ENCODE results near the gene SMOC1. TPM values are rescaled to one million over a fixed set of nuclear protein-coding genes. Genes with fewer than 3 reads are reported as not detected.

The SMOC1 gene
- total RNA-seq, 2 donors from 2014 or later: 5.3 to 14.0 TPM

DNA sequence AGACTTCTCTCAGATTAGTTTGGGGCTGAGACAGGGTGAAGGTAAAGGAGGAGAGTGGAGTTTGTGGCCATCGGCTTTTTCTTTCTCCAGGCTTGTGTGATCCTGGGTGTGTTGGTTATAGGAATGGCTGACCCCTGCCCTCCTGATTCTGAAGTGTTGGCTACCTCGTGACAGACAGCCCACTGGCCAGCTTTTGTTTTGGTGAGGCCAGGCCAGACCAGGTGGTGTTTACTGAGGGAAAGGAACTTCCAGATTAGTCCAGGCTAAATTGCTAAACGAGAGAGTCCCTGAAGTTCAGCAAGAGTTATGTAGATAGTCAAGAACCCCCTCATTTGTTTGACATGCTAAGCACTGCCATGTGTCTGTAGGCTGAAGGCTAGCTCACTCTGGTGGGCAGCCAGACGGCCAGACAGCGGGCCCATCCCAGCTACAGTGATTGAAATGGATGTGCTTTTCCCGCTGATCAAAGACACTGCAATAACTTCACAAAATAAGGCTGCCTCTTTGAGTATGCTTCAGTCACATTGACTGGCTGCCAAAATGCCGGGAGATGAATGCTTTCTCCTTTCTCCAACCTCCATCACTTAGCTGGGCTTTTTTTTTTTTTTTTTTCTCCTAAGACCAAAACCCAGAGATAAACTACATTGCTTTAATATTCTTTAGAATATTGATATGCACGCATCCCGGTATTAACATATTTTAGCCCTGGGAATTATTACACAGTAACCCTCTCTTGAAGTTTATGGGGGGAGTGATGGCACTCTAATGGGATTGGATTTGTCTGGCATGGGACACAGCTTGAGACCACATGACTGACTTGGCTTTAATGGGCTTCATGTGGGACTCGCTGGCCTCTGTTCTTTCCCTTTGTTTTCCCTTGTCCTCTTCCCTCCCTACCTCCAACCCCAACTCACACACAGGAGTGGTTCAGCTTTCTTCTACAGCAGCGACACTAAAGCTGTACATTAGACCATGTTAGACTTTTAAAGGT, 76.9 kb downstream of the SMOC1 start:
- no peak overlapping the region for H3K27ac ChIP-seq
- no peak overlapping the region for H3K4me3 ChIP-seq
- TF ChIP-seq POLR2A (IDR thresholded peaks at IDR 0.05) (no peak), CTCF (IDR thresholded peaks at IDR 0.05) (no peak)
- no peak for ATAC-seq
- DNase-seq: no peak
- no peaks in the 10 kb centered on the region for H3K4me1 ChIP-seq
- no peaks in the 10 kb centered on the region for H3K9me3 ChIP-seq
- intact Hi-C loops (cut with DNase I): no loop called here
- no peaks in the 10 kb centered on the region for H3K27me3 ChIP-seq
- no peaks in the 10 kb centered on the region for H3K36me3 ChIP-seq (replicated peaks in 1 of 2; ENCODE audit: insufficient read depth in 1 of 2, low read depth in 2 of 2)
- WGBS, 2 donors: 78 to 89% methylated on average over 11 of the region's 11 CpGs

- no peaks in the 10 kb centered on the region for H3K36me3 ChIP-seq (replicated peaks in 1 of 2; ENCODE audit: insufficient read depth in 1 of 2, low read depth in 2 of 2)
- no peak for DNase-seq
- H3K9me3 ChIP-seq: no peaks in the 10 kb centered on the region
- no peak for TF ChIP-seq CTCF (IDR thresholded peaks at IDR 0.05)
- no peak for TF ChIP-seq POLR2A (IDR thresholded peaks at IDR 0.05)
- no peak overlapping the region for H3K4me3 ChIP-seq
- WGBS, 2 donors: 90% methylated on average over 3 of the region's 3 CpGs
- no peak overlapping the region for H3K27ac ChIP-seq
- no peaks in the 10 kb centered on the region for H3K4me1 ChIP-seq
- no peaks in the 10 kb centered on the region for H3K27me3 ChIP-seq
- intact Hi-C loops (cut with DNase I): no loop called here
- ATAC-seq: no peak
Measured at GRCh38 chr14:69956970-69957369, 77.8 kb downstream of the SMOC1 start.

DNA sequence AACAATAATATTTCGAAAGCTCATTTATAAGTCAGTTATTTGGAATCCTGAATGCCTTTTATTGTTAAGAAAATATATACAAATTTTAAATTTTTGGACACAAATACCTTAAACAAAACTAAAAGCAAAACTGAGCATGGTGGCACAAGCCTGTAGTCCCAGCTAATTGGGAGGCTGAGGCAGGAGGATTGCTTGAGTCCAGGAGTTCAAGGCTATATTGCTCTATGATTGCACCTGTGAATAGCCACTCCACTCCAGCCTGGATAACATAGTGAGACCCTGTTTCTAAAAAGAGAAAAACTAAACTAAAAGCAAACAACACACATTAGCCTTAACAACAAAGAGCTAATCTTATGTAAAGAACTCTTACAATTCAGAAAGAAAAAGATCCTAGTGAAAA, 78.8 kb downstream of the SMOC1 start:
- intact Hi-C loops (cut with DNase I): no loop called here
- Histone ChIP-seq H3K27me3 (no peaks in the 10 kb centered on the region), H3K36me3 (replicated peaks in 1 of 2; ENCODE audit: insufficient read depth in 1 of 2, low read depth in 2 of 2) (no peaks in the 10 kb centered on the region), H3K9me3 (no peaks in the 10 kb centered on the region), H3K27ac (no peak overlapping the region), H3K4me1 (no peaks in the 10 kb centered on the region), H3K4me3 (no peak overlapping the region)
- no peak for TF ChIP-seq CTCF (IDR thresholded peaks at IDR 0.05)
- TF ChIP-seq POLR2A (IDR thresholded peaks at IDR 0.05): no peak
- DNase-seq (no peak), ATAC-seq (no peak)
- WGBS, 2 donors: 84 to 90% methylated on average over 1 of the region's 1 CpG

GRCh38 chr14:69959136-69959535, 79.9 kb downstream of the SMOC1 start:
- intact Hi-C loops (cut with DNase I): no loop called here
- 90 to 94% methylated on average over 3 of the region's 3 CpGs for WGBS, 2 donors
- no peak for ATAC-seq

More at GRCh38 chr14:69959136-69959535, 79.9 kb downstream of the SMOC1 start:
- Histone ChIP-seq H3K9me3 (no peaks in the 10 kb centered on the region), H3K27ac (no peak overlapping the region), H3K4me3 (no peak overlapping the region), H3K36me3 (replicated peaks in 1 of 2; ENCODE audit: insufficient read depth in 1 of 2, low read depth in 2 of 2) (no peaks in the 10 kb centered on the region), H3K27me3 (no peaks in the 10 kb centered on the region), H3K4me1 (no peaks in the 10 kb centered on the region)
- no peak for TF ChIP-seq POLR2A (IDR thresholded peaks at IDR 0.05)
- TF ChIP-seq CTCF (IDR thresholded peaks at IDR 0.05): no peak
- DNase-seq: no peak

Data from body of pancreas (tissue), 4 donors.